Tibial nerve (tissue), 4 donors: Measurements from ENCODE around the gene APOE.

ENCODE experiments used
- CTCF ChIP-seq, 5 experiments: fragments of 200-600 bp in 3 of 5; fragments of 450-650 bp in 2 of 5; sonication (generic) in 3 of 5; IDR thresholded peaks; one replicate each; pipeline ENCODE4 v1.5.1; 2016 to 2019; ENCODE audit warnings: antibody characterized with exemption in 5 of 5, mild to moderate bottlenecking in 3 of 5, moderate library complexity in 2 of 5
- EP300 ChIP-seq, 2 donors: sonication (generic); formaldehyde crosslinking; IDR thresholded peaks; one replicate each; pipeline ENCODE4 v1.6.1; 2017; ENCODE audit warnings: antibody characterized with exemption in 2 of 2, mild to moderate bottlenecking in 1 of 2
- POLR2A ChIP-seq, 2 donors: fragments of 450-650 bp; IDR thresholded peaks; one replicate each; pipeline ENCODE4 v1.6.1; 2017; ENCODE audit warnings: antibody characterized with exemption in 2 of 2, mild to moderate bottlenecking in 2 of 2, moderate library complexity in 2 of 2

- peak; percentile 96 to 99 (median 98) for TF ChIP-seq CTCF (IDR thresholded peaks at IDR 0.05)
- no peak for TF ChIP-seq POLR2A (IDR thresholded peaks at IDR 0.05)
- no peak for TF ChIP-seq EP300 (IDR thresholded peaks at IDR 0.05)
Measured at GRCh38 chr19:44903602-44904425, 1.8 kb upstream of the APOE start.
